Measurements from ENCODE around the gene MMEL1. TPM values are rescaled to one million over a fixed set of nuclear protein-coding genes. Genes with fewer than 3 reads are reported as not detected.

Gene MMEL1
- total RNA-seq, 1 donor from 2014 or later = 0.62 TPM

- H3K27ac Mint-ChIP-seq (ENCODE audit: unreplicated experiment) = peak overlapping the region; percentile 12
- no peak overlapping the region for H3K4me3 Mint-ChIP-seq (ENCODE audit: unreplicated experiment)
- H3K36me3 Mint-ChIP-seq (ENCODE audit: low read depth) = no peaks in the 10 kb centered on the region
- no peaks in the 10 kb centered on the region for H3K9me3 Mint-ChIP-seq (ENCODE audit: low read depth)
- peaks cover 6% of the 10 kb centered on the region for H3K4me1 Mint-ChIP-seq (ENCODE audit: low read depth)
- DNase-seq (ENCODE audit: low spot score) = no peak
- TF ChIP-seq, protein P1, sequence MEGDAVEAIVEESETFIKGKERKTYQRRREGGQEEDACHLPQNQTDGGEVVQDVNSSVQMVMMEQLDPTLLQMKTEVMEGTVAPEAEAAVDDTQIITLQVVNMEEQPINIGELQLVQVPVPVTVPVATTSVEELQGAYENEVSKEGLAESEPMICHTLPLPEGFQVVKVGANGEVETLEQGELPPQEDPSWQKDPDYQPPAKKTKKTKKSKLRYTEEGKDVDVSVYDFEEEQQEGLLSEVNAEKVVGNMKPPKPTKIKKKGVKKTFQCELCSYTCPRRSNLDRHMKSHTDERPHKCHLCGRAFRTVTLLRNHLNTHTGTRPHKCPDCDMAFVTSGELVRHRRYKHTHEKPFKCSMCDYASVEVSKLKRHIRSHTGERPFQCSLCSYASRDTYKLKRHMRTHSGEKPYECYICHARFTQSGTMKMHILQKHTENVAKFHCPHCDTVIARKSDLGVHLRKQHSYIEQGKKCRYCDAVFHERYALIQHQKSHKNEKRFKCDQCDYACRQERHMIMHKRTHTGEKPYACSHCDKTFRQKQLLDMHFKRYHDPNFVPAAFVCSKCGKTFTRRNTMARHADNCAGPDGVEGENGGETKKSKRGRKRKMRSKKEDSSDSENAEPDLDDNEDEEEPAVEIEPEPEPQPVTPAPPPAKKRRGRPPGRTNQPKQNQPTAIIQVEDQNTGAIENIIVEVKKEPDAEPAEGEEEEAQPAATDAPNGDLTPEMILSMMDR (IDR thresholded peaks at IDR 0.05) = no peak
- H3K27me3 Mint-ChIP-seq (ENCODE audit: low read depth) = no peaks in the 10 kb centered on the region
Observed at GRCh38 chr1:2544875-2545640, 87.8 kb downstream of the MMEL1 start.

GRCh38 chr1:2544093-2544874, 88.5 kb downstream of the MMEL1 start:
- no peak for DNase-seq (ENCODE audit: low spot score)
- no peaks in the 10 kb centered on the region for H3K27me3 Mint-ChIP-seq (ENCODE audit: low read depth)
- peaks cover 6% of the 10 kb centered on the region for H3K4me1 Mint-ChIP-seq (ENCODE audit: low read depth)
- H3K27ac Mint-ChIP-seq (ENCODE audit: unreplicated experiment) = no peak overlapping the region
- TF ChIP-seq, protein P1 (IDR thresholded peaks at IDR 0.05) = no peak
- H3K9me3 Mint-ChIP-seq (ENCODE audit: low read depth) = no peaks in the 10 kb centered on the region
- no peaks in the 10 kb centered on the region for H3K36me3 Mint-ChIP-seq (ENCODE audit: low read depth)
- no peak overlapping the region for H3K4me3 Mint-ChIP-seq (ENCODE audit: unreplicated experiment)

DNA sequence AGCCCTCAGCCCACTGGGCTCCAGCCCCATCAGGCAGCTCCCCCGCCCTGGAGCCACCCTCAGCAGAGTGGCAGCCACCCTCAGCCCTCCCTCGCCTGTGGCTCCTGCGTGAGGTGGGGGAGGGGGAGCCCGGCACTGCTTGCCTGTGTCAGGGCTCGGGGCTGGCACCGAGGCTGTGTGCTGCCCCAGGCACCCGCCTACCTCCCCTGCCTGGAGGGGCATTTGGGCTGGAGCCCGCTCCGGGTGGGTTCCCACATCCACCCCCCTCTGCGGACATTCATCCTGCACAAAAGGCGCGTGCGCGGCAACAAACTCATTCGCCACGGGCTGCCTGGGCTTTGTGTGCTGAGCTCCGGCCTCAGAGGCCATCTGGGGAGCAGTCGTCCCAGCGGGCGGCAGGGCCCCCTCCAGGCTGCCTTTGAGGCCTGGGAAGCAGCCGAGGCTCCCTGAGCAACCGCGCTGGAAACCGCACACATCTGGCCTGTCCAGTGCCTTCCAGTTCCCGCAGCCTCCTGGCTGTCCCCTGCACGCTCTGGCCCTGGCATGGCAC, 89.2 kb downstream of the MMEL1 start:
- peaks cover 6% of the 10 kb centered on the region for H3K4me1 Mint-ChIP-seq (ENCODE audit: low read depth)
- no peak overlapping the region for H3K4me3 Mint-ChIP-seq (ENCODE audit: unreplicated experiment)
- TF ChIP-seq, protein P1 (IDR thresholded peaks at IDR 0.05) = no peak
- H3K27me3 Mint-ChIP-seq (ENCODE audit: low read depth) = no peaks in the 10 kb centered on the region
- DNase-seq (ENCODE audit: low spot score) = no peak
- H3K27ac Mint-ChIP-seq (ENCODE audit: unreplicated experiment) = no peak overlapping the region
- H3K36me3 Mint-ChIP-seq (ENCODE audit: low read depth) = no peaks in the 10 kb centered on the region
- no peaks in the 10 kb centered on the region for H3K9me3 Mint-ChIP-seq (ENCODE audit: low read depth)

DNA sequence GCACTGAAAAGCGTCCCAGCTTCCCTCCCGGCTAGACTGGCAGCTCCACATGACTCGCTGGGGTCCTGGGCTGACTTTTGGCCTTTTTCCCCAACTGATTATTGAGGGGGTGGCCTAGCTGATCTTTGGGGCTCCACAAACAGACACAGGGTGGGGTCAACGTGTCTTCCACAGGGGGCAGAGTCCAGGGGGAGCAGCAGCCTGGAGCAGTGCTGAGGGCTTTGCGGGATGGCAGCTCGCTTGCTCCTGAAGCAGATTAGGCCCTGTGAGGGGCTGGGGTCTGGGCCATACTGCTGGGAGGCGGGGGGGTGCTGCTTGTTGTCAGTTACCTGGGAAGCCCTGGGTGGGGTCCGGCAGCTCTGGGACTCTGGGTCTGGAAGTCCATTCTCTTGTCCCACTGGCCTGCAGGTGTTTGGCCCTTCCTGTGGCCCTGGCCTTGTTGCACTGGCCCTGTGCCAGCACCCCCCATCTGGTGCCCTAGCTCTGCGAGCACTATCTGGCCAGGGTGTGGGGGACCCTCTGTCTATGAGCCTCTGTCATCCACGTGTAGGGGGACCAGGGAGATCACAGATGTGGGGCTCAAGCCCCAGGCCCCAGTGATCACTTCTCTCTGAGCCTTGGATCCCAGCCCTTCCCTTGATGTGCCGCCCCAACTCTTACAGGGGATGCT, 90.4 kb downstream of the MMEL1 start:
- no peak overlapping the region for H3K27ac Mint-ChIP-seq (ENCODE audit: unreplicated experiment)
- H3K4me3 Mint-ChIP-seq (ENCODE audit: unreplicated experiment) = no peak overlapping the region

More for the DNA sequence above, 90.4 kb downstream of the MMEL1 start:
- H3K27me3 Mint-ChIP-seq (ENCODE audit: low read depth) = no peaks in the 10 kb centered on the region
- H3K9me3 Mint-ChIP-seq (ENCODE audit: low read depth) = no peaks in the 10 kb centered on the region
- TF ChIP-seq, protein P1 (IDR thresholded peaks at IDR 0.05) = no peak
- no peaks in the 10 kb centered on the region for H3K36me3 Mint-ChIP-seq (ENCODE audit: low read depth)
- no peak for DNase-seq (ENCODE audit: low spot score)
- peaks cover 6% of the 10 kb centered on the region for H3K4me1 Mint-ChIP-seq (ENCODE audit: low read depth)

Measured in chondrocyte (in vitro differentiated cells).